Effector memory CD4-positive, alpha-beta T cell (primary cell): ENCODE data around the gene KIR2DL1.
"Not testable (repeated sequence)": the region's sequence is repeated elsewhere in the genome, so short reads cannot be mapped to it uniquely, and the experiment has no call there.

Source experiments
- DNase-seq, 3 donors: peaks; one replicate each; pipeline ENCODE4 v3.0.0-alpha.2; 2020
- H3K27ac ChIP-seq: 2 replicates; pipeline ENCODE4 v1.7.0; 2013; ENCODE audit warnings: mild to moderate bottlenecking, low read length, moderate library complexity; ENCODE audit not compliant: insufficient read depth, poor library complexity, severe bottlenecking
- H3K27me3 ChIP-seq: replicated peaks from 2 replicates; pipeline ENCODE4 v1.7.0; 2013; ENCODE audit warnings: mild to moderate bottlenecking, low read length; ENCODE audit not compliant: insufficient read depth, control insufficient read depth, poor library complexity, severe bottlenecking
- H3K36me3 ChIP-seq: 2 replicates; pipeline ENCODE4 v1.7.0; 2013; ENCODE audit warnings: mild to moderate bottlenecking, low read length, moderate library complexity; ENCODE audit not compliant: control insufficient read depth, insufficient read depth
- H3K4me1 ChIP-seq: 2 replicates; pipeline ENCODE4 v1.7.0; 2013; ENCODE audit warnings: low read length, mild to moderate bottlenecking; ENCODE audit not compliant: control insufficient read depth, insufficient read depth, poor library complexity, severe bottlenecking
- H3K4me3 ChIP-seq: 2 replicates; pipeline ENCODE4 v1.7.0; 2013; ENCODE audit warnings: low read length, low read depth, mild to moderate bottlenecking; ENCODE audit not compliant: insufficient read depth, poor library complexity, severe bottlenecking
- H3K9me3 ChIP-seq: 2 replicates; pipeline ENCODE4 v1.7.0; 2013; ENCODE audit warnings: mild to moderate bottlenecking, low read length, moderate library complexity; ENCODE audit not compliant: control insufficient read depth

Gene KIR2DL1

GRCh38 chr19:54770511-54770910 is 918 bp downstream of the KIR2DL1 start:
- not testable (repeated sequence) for H3K27me3 ChIP-seq, H3K36me3 ChIP-seq, H3K9me3 ChIP-seq, H3K4me1 ChIP-seq, H3K27ac ChIP-seq, H3K4me3 ChIP-seq, DNase-seq

- not testable (repeated sequence) for H3K9me3 ChIP-seq
These were observed 1.7 kb downstream of the KIR2DL1 start for GRCh38 chr19:54771018-54771960.

GRCh38 chr19:54772666-54773065 is 3.1 kb downstream of the KIR2DL1 start:
- H3K27me3 ChIP-seq, H3K9me3 ChIP-seq, H3K27ac ChIP-seq, H3K4me1 ChIP-seq, H3K4me3 ChIP-seq, DNase-seq, H3K36me3 ChIP-seq: not testable (repeated sequence)

More at GRCh38 chr19:54771018-54771960, 1.7 kb downstream of the KIR2DL1 start:
- not testable (repeated sequence) for H3K4me1 ChIP-seq, H3K36me3 ChIP-seq, H3K4me3 ChIP-seq, DNase-seq, H3K27ac ChIP-seq, H3K27me3 ChIP-seq

DNA sequence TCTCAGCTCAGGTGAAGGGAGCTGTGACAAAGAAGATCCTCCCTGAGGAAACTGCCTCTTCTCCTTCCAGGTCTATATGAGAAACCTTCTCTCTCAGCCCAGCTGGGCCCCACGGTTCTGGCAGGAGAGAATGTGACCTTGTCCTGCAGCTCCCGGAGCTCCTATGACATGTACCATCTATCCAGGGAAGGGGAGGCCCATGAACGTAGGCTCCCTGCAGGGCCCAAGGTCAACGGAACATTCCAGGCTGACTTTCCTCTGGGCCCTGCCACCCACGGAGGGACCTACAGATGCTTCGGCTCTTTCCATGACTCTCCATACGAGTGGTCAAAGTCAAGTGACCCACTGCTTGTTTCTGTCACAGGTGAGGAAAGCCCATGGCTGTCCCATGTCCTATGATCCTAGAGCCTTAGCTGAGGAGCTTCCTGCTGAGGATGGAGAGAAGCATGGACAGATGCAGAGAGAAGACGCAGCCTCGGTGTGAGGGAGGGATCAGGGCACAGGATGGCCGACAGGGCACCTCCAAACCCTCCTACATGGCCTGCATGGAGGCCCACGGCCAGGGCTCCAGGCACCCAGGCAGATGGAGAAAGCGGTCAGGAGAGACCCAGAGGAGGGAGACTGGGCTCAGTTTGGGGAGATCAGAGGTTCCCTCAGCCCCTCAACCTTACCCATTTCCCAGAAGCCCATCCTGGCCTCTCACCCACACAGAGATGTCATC is 5.7 kb downstream of the KIR2DL1 start:
- not testable (repeated sequence) for H3K4me3 ChIP-seq, DNase-seq, H3K27me3 ChIP-seq, H3K4me1 ChIP-seq, H3K27ac ChIP-seq, H3K36me3 ChIP-seq, H3K9me3 ChIP-seq

GRCh38 chr19:54775830-54776229 is 6.2 kb downstream of the KIR2DL1 start:
- not testable (repeated sequence) for H3K4me3 ChIP-seq, H3K9me3 ChIP-seq, H3K27me3 ChIP-seq, H3K36me3 ChIP-seq, H3K27ac ChIP-seq, H3K4me1 ChIP-seq, DNase-seq

DNA sequence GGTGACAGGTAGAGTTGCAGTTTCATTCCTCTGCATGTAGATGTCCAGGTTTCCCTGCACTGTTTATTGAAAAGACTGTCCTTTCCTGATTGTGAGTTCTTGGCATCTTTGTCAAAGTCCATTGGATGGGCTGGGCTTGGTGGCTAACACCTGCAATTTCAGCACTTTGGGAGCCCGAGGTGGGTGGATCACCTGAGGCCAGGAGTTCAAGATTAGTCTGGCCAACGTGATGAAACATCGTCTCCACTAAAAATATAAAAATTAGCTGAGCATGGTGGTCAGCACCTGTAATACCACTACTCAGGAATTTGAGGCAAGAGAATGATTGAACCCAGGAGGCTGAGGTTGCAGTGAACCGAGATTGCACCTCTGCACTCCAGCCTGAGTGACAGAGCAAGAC is 8.3 kb downstream of the KIR2DL1 start:
- H3K27me3 ChIP-seq, H3K4me3 ChIP-seq, DNase-seq, H3K27ac ChIP-seq, H3K36me3 ChIP-seq, H3K9me3 ChIP-seq, H3K4me1 ChIP-seq: not testable (repeated sequence)

- not testable (repeated sequence) for DNase-seq, H3K36me3 ChIP-seq, H3K27me3 ChIP-seq, H3K4me1 ChIP-seq, H3K9me3 ChIP-seq, H3K4me3 ChIP-seq, H3K27ac ChIP-seq
These were observed 9.3 kb downstream of the KIR2DL1 start for GRCh38 chr19:54778896-54779295.

DNA sequence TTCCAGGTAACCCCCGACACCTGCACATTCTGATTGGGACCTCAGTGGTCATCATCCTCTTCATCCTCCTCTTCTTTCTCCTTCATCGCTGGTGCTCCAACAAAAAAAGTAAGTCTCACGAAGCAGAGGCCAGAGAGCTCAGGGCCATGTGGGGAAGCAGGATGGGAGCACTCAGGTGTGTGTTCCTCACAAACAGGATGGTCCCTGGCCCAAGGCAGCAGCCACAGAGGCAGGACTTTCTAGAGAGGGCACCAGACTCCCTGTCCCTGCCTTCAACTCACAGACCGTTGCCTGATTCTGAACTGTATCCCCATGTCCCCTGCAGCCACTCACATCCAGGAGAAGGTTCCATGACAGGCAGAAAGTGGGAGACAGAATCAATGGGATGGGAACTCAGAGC is 13.3 kb downstream of the KIR2DL1 start:
- not testable (repeated sequence) for H3K27ac ChIP-seq, H3K9me3 ChIP-seq, H3K4me1 ChIP-seq

GRCh38 chr19:54786091-54786723 is 16.6 kb downstream of the KIR2DL1 start:
- H3K9me3 ChIP-seq, DNase-seq: not testable (repeated sequence)

More for the DNA sequence above, 13.3 kb downstream of the KIR2DL1 start:
- H3K27me3 ChIP-seq, H3K36me3 ChIP-seq, DNase-seq, H3K4me3 ChIP-seq: not testable (repeated sequence)

DNA sequence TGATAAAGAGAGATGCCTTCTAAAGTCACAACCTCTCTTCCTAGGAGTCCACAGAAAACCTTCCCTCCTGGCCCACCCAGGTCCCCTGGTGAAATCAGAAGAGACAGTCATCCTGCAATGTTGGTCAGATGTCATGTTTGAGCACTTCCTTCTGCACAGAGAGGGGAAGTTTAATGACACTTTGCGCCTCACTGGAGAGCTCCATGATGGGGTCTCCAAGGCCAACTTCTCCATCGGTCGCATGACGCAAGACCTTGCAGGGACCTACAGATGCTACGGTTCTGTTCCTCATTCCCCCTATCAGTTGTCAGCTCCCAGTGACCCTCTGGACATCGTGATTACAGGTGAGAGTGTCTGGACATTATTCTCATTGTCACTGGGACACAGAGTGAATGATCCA is 18.6 kb downstream of the KIR2DL1 start:
- not testable (repeated sequence) for DNase-seq, H3K4me3 ChIP-seq, H3K27me3 ChIP-seq, H3K27ac ChIP-seq, H3K4me1 ChIP-seq, H3K9me3 ChIP-seq, H3K36me3 ChIP-seq

More at GRCh38 chr19:54786091-54786723, 16.6 kb downstream of the KIR2DL1 start:
- not testable (repeated sequence) for H3K36me3 ChIP-seq, H3K27me3 ChIP-seq, H3K4me3 ChIP-seq, H3K4me1 ChIP-seq, H3K27ac ChIP-seq
